HEK293 (cell line): Measurements from ENCODE around the gene DNAH9.

Experiments used
- CTCF ChIA-PET: fragments of 350-600 bp; formaldehyde crosslinking; extraction: SDS; loops from one replicate; lab custom pipeline; 2021; ENCODE audit warnings: antibody characterized with exemption; lab: Yijun Ruan, JAX
- POLR2A ChIA-PET: fragments of 300-600 bp; formaldehyde crosslinking; extraction: SDS; loops from one replicate; lab custom pipeline; 2020; ENCODE audit warnings: antibody characterized with exemption, inconsistent platforms; lab: Yijun Ruan, JAX
- H3K27ac ChIP-seq: fragments of 200-500 bp; sonication (Bioruptor generic); 2 replicates; pipeline ENCODE4 v1.5.1; 2014; ENCODE audit warnings: low read depth, low read length, control low read depth, inconsistent platforms; ENCODE audit errors: extremely low read depth
- H3K36me3 ChIP-seq, 2 experiments: fragments of 200-500 bp in 1 of 2; sonication (Bioruptor generic) in 1 of 2; 1 replicate in 1 of 2; 2 replicates in 1 of 2; pipeline ENCODE4 v1.5.1; 2014 to 2017; ENCODE audit warnings: inconsistent platforms in 2 of 2, low read length in 2 of 2; ENCODE audit not compliant: control insufficient read depth in 2 of 2, insufficient read depth in 1 of 2
- H3K4me1 ChIP-seq: fragments of 200-500 bp; sonication (Bioruptor generic); 2 replicates; pipeline ENCODE4 v1.5.1; 2014; ENCODE audit warnings: mild to moderate bottlenecking, low read length, inconsistent platforms; ENCODE audit not compliant: control insufficient read depth, insufficient read depth
- H3K4me3 ChIP-seq: 2 replicates; pipeline ENCODE4 v1.5.1; 2011; ENCODE audit warnings: low read depth, mild to moderate bottlenecking, control low read depth, low read length, moderate library complexity
- H3K9me3 ChIP-seq: fragments of 200-500 bp; sonication (Bioruptor generic); 2 replicates; pipeline ENCODE4 v1.5.1; 2014; ENCODE audit warnings: low read depth, low read length, inconsistent platforms; ENCODE audit not compliant: control insufficient read depth, insufficient read depth
- BCL11B ChIP-seq: fragments of 450-650 bp; formaldehyde crosslinking; IDR thresholded peaks from 2 replicates; pipeline ENCODE4 v1.5.1; 2016; ENCODE audit warnings: low read depth, missing biosample characterization, missing genetic modification characterization
- GLIS2 ChIP-seq: fragments of 450-650 bp; formaldehyde crosslinking; IDR thresholded peaks from 2 replicates; pipeline ENCODE4 v1.5.1; 2016; ENCODE audit warnings: missing biosample characterization, missing genetic modification characterization
- MYNN ChIP-seq: fragments of 450-650 bp; formaldehyde crosslinking; IDR thresholded peaks from 2 replicates; pipeline ENCODE4 v1.5.1; 2016; ENCODE audit warnings: missing biosample characterization, missing genetic modification characterization, borderline replicate concordance
- SCRT1 ChIP-seq: fragments of 450-650 bp; formaldehyde crosslinking; IDR thresholded peaks from 2 replicates; pipeline ENCODE4 v1.5.1; 2016; ENCODE audit warnings: missing biosample characterization, missing genetic modification characterization, borderline replicate concordance
- SETDB1 ChIP-seq: IDR thresholded peaks from one replicate; pipeline ENCODE4 v1.6.1; 2017; ENCODE audit warnings: mild to moderate bottlenecking, low read length, moderate library complexity, mixed read lengths; ENCODE audit not compliant: insufficient read length
- ZBTB44 ChIP-seq: fragments of 450-650 bp; IDR thresholded peaks from 2 replicates; pipeline ENCODE4 v1.5.1; 2018; ENCODE audit warnings: missing biosample characterization, mild to moderate bottlenecking, missing genetic modification characterization
- ZBTB49 ChIP-seq: fragments of 450-650 bp; formaldehyde crosslinking; IDR thresholded peaks from 2 replicates; pipeline ENCODE4 v1.5.1; 2016; ENCODE audit warnings: missing biosample characterization, missing genetic modification characterization, low read depth
- ZNF140 ChIP-seq: fragments of 450-650 bp; formaldehyde crosslinking; IDR thresholded peaks from 2 replicates; pipeline ENCODE4 v1.5.1; 2016; ENCODE audit warnings: missing biosample characterization, missing genetic modification characterization
- ZNF223 ChIP-seq: fragments of 450-650 bp; formaldehyde crosslinking; IDR thresholded peaks from 2 replicates; pipeline ENCODE4 v1.5.1; 2016; ENCODE audit warnings: missing biosample characterization, missing genetic modification characterization
- ZNF280D ChIP-seq: fragments of 450-650 bp; formaldehyde crosslinking; IDR thresholded peaks from 2 replicates; pipeline ENCODE4 v1.5.1; 2016; ENCODE audit warnings: missing biosample characterization, missing genetic modification characterization
- ZNF302 ChIP-seq: fragments of 450-650 bp; formaldehyde crosslinking; IDR thresholded peaks from 2 replicates; pipeline ENCODE4 v1.5.1; 2016; ENCODE audit warnings: missing biosample characterization, missing genetic modification characterization, low read depth
- ZNF514 ChIP-seq: fragments of 450-650 bp; formaldehyde crosslinking; IDR thresholded peaks from 2 replicates; pipeline ENCODE4 v1.5.1; 2016; ENCODE audit warnings: missing biosample characterization, missing genetic modification characterization
- ZNF548 ChIP-seq: fragments of 450-650 bp; formaldehyde crosslinking; IDR thresholded peaks from 2 replicates; pipeline ENCODE4 v1.5.1; 2016; ENCODE audit warnings: missing biosample characterization, missing genetic modification characterization
- ZNF571 ChIP-seq: fragments of 450-650 bp; formaldehyde crosslinking; IDR thresholded peaks from 2 replicates; pipeline ENCODE4 v1.5.0; 2017; ENCODE audit warnings: missing biosample characterization, missing genetic modification characterization
- ZNF585B ChIP-seq: fragments of 450-650 bp; formaldehyde crosslinking; IDR thresholded peaks from 2 replicates; pipeline ENCODE4 v1.5.1; 2016; ENCODE audit warnings: missing biosample characterization, missing genetic modification characterization
- ZNF645 ChIP-seq: fragments of 450-650 bp; formaldehyde crosslinking; IDR thresholded peaks from 2 replicates; pipeline ENCODE4; 2016; ENCODE audit warnings: missing biosample characterization, missing genetic modification characterization
- ZNF670 ChIP-seq: fragments of 450-650 bp; formaldehyde crosslinking; IDR thresholded peaks from 2 replicates; pipeline ENCODE4 v1.5.1; 2016; ENCODE audit warnings: missing biosample characterization, missing genetic modification characterization, low read depth
- ZNF701 ChIP-seq: fragments of 450-650 bp; formaldehyde crosslinking; IDR thresholded peaks from 2 replicates; pipeline ENCODE4 v1.5.1; 2016; ENCODE audit warnings: missing biosample characterization, missing genetic modification characterization
- ZXDB ChIP-seq: fragments of 450-650 bp; formaldehyde crosslinking; IDR thresholded peaks from 2 replicates; pipeline ENCODE4 v1.5.1; 2016; ENCODE audit warnings: missing biosample characterization, missing genetic modification characterization

Gene DNAH9

GRCh38 chr17:11857006-11857405 is 258.7 kb downstream of the DNAH9 start:
- H3K4me3 ChIP-seq: no peak overlapping the region
- no peaks in the 10 kb centered on the region for H3K9me3 ChIP-seq
- POLR2A ChIA-PET: no interaction called here
- TF ChIP-seq ZBTB49 (tag by site-specific recombination) (no peak), BCL11B (no peak), ZBTB44 (tag by site-specific recombination) (no peak)
- H3K36me3 ChIP-seq: no peaks in the 10 kb centered on the region
- H3K4me1 ChIP-seq: no peaks in the 10 kb centered on the region
- H3K27ac ChIP-seq: no peak overlapping the region
- CTCF ChIA-PET: no interaction called here

GRCh38 chr17:11869680-11870394 is 271.6 kb downstream of the DNAH9 start:
- H3K27ac ChIP-seq: no peak overlapping the region
- ChIA-PET POLR2A (no interaction called here), CTCF (interaction anchor here (0.6 to 2.1 kb wide), 4 partner anchors 13 to 608 kb away, joined by 3 to 6 read pairs (median 3); no protein-coding TSS in a partner anchor)
- TF ChIP-seq BCL11B (no peak), ZXDB (tag by site-specific recombination) (no peak), ZNF585B (tag by site-specific recombination) (no peak), ZNF514 (tag by site-specific recombination) (no peak)
- H3K9me3 ChIP-seq: no peaks in the 10 kb centered on the region; the same call in 1 of the 2 replicates
- H3K36me3 ChIP-seq: no peaks in the 10 kb centered on the region
- H3K4me3 ChIP-seq: no peak overlapping the region
- H3K4me1 ChIP-seq: no peaks in the 10 kb centered on the region

- no peak for TF ChIP-seq ZNF645 (tag by site-specific recombination)
- no peak overlapping the region for H3K27ac ChIP-seq
- ChIA-PET CTCF (interaction anchor here (0.6 kb wide), 1 partner anchor 114 kb away, joined by 3 read pairs; no protein-coding TSS in a partner anchor), POLR2A (no interaction called here)
- no peak overlapping the region for H3K4me3 ChIP-seq
- H3K36me3 ChIP-seq: no peaks in the 10 kb centered on the region
- no peaks in the 10 kb centered on the region; the same call in 1 of the 2 replicates for H3K9me3 ChIP-seq
- no peaks in the 10 kb centered on the region for H3K4me1 ChIP-seq
These were observed 273.5 kb downstream of the DNAH9 start for GRCh38 chr17:11871773-11872172.

GRCh38 chr17:11874756-11875155 is 276.5 kb downstream of the DNAH9 start:
- CTCF ChIA-PET: interaction anchor here (1.0 kb wide), 1 partner anchor 517 kb away, joined by 3 read pairs; no protein-coding TSS in a partner anchor
- H3K27ac ChIP-seq: no peak overlapping the region
- POLR2A ChIA-PET: no interaction called here
- no peak overlapping the region for H3K4me3 ChIP-seq
- no peaks in the 10 kb centered on the region for H3K9me3 ChIP-seq
- H3K36me3 ChIP-seq: no peaks in the 10 kb centered on the region
- H3K4me1 ChIP-seq: no peaks in the 10 kb centered on the region
- TF ChIP-seq MYNN (no peak), ZNF223 (no peak), GLIS2 (no peak), ZNF302 (tag by site-specific recombination) (no peak), ZNF280D (tag by site-specific recombination) (no peak), SETDB1 (no peak), ZNF670 (tag by site-specific recombination) (no peak), SCRT1 (tag by site-specific recombination) (no peak), ZNF571 (tag by site-specific recombination) (no peak), ZNF701 (no peak), ZNF548 (tag by site-specific recombination) (no peak), ZNF140 (tag by site-specific recombination) (no peak)
